Hematopoietic multipotent progenitor cell treated with erythropoietin and hydrocortisone succinate and interleukin-3 and kit ligand, for 4 days (in vitro differentiated cells): ENCODE results near the gene HES5.
"Not testable (repeated sequence)": the region's sequence is repeated elsewhere in the genome, so short reads cannot be mapped to it uniquely, and the experiment has no call there.

ENCODE experiments used
- DNase-seq: peaks from one replicate; pipeline ENCODE4 v3.0.0-alpha.2; 2015

Gene HES5, protein sequence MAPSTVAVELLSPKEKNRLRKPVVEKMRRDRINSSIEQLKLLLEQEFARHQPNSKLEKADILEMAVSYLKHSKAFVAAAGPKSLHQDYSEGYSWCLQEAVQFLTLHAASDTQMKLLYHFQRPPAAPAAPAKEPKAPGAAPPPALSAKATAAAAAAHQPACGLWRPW

DNA sequence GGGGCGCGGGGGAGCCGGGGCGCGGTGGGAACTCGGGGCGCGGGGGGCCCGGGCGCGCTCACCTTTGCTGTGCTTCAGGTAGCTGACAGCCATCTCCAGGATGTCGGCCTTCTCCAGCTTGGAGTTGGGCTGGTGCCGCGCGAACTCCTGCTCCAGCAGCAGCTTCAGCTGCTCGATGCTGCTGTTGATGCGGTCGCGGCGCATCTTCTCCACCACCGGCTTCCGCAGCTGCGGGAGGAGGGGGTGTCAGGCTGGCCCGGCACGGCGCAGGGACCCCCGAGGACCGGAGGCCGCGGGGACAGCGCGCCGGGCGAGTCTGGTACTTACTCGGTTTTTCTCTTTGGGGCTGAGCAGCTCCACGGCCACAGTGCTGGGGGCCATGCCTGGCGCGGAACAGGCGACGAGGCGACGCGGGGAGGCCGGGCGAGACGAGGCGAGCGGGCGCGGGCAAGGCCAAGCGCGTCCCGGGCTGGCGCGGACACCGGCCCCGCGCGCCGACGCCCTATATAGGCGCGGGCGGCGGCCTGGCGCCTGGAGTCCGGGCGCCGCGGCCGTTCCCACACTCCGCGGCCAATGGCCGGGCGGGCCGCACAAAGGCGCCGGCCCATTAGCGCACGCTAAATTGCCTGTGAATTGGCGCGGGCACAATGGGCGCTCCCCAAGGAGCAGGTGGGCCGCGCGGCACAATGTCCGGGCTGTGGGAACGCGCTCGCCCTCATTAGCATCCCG lies at the start of gene HES5:
TSS of gene HES5 (minus strand) at position 480 of the 729 bp plus-strand sequence. CDS start at position 381, 99 bp downstream.
- DNase-seq = peak; percentile 25

DNA sequence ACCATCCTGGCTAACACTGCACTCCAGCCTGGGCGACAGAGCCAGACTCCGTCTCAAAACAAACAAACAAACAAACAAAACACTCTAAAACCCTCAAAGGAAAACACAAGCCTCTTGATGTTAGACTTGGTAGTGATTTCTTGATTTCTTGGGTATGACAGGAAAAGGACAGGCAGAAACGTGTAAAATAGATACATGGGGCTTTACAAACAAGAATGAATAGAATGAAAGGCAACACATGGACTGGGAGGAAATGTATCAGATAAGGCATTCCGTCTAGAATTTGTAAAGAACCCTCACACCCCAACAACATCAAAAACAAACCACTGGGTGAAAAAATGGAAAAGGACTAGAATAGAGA lies 48.7 kb upstream of the HES5 start:
- DNase-seq = no peak

DNA sequence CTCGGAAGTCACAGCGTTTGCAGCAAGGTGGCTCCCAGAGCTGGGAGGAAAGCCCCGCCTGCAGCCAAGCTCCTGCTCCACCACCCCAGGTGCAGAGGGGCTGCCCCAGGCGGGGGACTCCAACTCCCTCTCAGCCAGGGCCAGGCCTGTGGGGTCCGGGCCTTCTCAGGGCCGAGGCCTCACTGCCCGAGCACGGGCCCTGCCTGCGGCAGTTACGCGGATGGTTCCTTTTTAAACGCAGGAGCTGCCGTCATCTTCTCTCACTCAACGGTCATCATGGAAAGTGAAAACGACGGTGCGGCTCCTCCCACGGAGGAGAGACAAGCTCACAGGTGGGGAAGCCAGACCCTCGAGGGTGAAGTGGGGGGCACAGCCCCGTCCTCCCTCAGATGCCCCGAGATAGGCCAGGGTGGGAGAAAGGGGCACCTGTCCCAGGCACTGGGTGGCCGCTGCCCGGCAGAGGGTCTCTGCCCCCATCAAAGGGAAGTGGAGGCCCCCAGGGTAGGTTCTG lies 47.6 kb upstream of the HES5 start:
- DNase-seq = not testable (repeated sequence)

DNA sequence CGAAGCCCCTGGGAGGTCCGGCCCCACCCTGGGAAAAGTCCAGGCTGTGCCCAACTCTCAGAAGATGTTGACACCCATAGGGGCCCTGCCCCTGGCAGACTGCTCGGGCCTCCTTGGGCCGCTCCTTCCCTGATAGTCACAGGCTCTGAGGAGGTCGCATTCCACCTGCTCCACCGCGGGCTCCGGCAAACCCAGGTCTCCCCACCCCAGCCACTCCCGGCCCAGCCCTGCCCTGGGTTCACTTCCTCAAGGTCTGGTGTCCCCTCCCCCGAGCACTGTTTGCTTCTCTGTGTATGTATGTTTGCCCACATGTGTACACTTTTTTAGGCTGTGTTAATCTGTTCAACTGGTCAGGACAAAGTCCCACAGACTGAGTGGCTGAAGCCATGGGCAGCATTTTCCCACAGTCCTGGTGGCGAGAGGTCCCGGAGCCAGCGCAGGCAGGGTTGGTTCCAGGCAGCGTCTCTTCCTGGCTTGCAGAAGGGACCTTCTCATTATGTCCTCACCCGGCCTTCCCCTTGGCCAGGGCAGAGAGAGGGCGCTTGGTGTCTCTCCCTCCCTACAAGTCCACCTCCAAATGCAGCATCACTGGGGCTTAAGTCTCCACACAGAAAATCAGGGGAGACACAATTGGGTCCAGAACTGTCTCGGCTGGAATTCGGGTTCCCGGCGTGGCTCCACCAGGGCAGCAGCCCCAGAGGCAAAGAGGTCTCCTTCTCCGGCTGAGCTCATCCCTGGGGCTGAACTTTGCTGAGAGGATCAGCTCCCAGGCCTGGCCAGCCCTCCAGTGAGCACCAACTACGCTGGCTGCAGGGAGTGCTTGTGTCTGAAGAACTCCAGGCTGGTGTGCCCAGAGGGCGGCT lies 46.0 kb upstream of the HES5 start:
- DNase-seq = peak; percentile 46

DNA sequence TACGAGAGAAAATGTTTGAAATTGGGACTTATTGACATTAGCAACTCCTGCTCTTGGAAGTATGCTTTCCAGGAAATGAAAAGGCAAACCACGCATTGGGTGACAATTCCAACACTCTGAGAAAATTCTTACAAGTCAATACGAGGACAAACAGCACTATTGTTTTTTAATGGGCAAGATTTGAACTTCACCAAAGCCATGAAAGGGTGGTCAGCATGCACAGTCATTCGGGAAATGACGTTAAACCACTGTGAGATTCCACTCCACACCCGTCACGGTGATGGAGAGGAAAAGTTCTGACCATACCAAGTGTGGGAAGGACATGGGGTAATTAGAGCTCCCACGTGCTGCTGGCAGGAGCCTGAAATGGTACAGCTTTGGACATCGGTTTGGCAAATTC lies 44.3 kb upstream of the HES5 start:
- DNase-seq = no peak

DNA sequence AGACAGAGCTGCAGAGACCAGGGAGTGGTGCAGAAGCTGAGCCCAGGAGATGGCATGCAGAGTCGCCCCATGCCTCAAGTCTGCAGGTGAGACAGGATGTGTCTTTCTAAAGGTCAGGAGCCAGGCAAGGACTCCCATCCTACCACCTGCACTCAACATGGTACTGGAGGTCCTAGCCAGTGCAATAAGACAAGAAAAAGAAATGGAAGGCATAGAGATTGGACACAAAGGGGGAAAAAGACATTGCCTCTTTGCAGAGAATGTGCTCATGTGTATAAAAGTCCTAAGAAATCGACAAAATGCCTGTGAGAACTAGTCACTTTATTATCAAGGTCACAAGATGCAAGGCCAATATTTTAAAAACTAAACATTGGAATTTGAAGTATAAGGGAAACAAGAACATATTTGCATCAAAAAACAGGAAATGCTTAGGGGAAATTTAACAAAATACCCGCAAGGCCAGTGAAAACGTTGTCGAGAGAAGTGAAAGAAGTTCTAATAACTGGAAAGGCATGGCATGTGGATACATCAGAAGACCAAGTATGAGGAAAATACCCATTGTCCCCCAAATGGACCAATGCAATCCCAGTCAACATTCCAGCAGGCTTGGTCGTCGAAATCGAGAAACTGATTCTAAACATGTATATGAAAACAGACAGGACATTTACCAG lies 43.3 kb upstream of the HES5 start:
- DNase-seq = no peak

DNA sequence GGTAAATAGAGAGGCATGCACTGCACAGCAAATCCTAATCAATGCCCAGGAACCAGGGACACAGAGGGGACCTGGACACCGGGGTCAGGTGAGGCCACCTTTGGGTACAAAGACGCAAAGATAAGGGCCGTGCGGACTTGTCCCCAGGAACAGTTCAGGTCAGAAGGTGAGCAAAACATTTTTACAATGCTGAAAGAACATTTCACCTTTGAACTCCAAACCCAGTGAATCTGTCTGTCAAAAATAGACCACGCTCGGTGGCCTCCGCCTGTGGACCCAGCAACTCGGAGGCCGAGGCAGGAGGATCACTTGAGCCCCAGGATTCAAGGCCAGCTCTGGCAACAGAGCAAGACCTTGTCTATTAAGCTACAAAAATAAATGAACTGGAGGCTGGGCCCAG lies 41.3 kb upstream of the HES5 start:
- no peak for DNase-seq

DNA sequence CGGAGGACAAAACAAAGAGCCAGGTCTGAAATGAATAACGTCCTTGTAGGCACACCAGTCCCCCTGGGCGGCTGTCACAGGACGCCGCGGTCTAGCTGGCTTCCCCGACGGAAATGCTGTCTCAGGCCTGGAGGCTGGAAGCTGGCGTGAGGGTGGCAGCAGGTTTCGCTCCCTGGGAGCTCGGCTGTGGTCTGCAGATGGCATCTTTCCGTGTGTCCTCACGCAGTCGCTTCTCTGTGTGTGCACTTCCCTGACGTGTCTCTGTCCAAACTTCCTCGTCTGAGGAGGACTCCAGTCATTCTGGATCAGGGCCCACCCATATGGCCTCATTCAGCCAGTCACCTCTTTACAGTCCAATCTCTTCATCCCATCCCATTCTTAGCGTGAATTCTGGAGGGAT lies 40.3 kb upstream of the HES5 start:
- peak; percentile 48 for DNase-seq

DNA sequence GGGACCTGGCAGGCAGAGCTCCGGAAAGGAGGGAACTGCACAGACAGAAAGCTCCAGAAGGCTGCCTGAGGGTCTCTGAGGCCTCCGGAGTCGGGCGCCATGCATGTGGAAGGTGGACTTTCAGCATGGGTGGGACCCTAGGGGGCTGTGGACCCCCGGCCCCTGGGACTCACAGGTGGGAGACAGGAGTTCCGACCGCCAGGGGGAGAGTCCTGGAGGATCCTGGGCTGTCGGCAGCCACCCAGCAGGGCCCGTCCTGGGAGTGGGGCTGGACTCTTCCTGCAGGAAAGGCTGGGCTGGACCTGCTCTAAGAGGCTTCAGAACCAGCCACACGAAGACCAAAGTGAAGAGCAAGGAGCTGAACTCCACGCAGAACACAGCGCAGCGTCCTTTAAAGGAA lies 39.6 kb upstream of the HES5 start:
- DNase-seq = not testable (repeated sequence)

DNA sequence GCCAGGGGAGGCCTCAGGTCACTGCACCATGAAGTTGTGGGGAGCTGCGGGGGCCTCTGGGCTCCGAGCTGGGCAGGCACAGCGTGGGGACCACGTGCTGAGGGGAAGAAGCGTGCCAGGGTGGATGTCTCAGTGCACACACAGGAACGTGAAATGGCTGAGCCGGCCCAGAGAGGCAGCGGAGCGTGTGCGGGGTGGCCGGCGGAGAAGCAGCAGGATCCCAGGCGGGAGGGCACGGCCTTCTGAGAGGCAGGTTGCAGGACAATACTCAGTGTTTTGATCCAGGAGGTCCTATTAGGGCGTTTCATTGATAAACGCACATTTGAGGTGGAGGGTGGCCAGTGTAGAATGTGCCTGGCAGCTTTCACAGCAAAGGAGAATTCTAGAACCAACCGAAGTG lies 39.0 kb upstream of the HES5 start:
- DNase-seq = no peak

DNA sequence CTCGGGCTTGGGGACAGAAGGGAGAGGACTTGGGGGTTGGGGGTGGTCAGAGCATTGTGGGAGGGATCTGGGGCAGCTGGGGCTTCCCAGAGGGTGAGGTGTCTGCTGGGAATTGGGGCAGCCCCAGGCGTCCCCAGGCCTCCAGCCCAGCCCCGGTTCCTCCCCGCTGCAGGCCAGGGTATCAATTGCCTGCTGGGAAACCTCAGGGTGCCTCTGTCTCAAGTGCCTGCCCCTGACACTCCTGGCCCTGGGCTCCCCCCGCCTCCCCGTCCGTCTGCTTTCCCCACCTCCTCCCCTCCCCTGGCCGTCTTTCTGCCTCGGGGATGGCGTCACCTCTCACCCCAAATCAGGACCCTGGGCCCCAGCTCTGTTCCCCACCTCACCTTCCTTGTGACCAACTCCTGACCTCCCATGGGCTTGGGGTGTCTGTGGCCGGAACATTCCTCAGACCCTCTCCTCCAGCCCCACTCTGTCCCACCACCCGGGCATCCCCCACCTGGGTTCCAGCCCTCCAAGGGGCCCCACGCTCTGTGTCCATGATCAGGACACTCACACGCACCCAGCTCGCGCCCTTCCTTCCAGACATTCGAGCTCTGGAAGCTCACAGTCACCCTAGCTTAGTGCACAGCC lies 38.2 kb upstream of the HES5 start:
- not testable (repeated sequence) for DNase-seq

DNA sequence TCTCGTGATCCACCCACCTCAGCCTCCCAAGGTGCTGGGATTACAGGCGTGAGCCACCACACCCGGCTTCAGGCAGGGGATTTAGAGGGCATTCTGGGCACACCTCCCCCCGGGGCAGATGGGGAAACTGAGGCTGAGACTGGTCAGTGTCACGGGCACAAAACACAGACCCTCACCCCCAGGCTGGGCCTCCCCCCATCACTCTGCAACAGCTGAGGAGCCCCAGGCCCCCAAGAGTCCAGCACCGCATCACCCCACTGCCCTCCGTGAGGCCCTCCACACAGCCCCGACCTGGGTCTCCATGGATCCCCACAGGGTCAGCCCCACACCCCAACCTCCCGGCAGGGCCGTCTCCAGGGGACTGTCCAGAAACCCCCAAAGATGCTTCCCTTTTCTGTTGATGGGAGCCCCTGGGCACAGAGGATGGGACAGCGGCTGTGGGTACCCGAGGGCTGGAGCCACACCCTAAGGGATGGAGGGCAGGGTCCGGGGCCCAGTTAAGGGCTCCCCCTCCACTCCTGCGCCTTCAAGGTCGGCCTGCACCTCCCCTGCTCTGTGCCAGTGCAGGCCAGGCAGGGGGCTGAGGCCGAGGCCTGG lies 37.1 kb upstream of the HES5 start:
- DNase-seq = no peak

DNA sequence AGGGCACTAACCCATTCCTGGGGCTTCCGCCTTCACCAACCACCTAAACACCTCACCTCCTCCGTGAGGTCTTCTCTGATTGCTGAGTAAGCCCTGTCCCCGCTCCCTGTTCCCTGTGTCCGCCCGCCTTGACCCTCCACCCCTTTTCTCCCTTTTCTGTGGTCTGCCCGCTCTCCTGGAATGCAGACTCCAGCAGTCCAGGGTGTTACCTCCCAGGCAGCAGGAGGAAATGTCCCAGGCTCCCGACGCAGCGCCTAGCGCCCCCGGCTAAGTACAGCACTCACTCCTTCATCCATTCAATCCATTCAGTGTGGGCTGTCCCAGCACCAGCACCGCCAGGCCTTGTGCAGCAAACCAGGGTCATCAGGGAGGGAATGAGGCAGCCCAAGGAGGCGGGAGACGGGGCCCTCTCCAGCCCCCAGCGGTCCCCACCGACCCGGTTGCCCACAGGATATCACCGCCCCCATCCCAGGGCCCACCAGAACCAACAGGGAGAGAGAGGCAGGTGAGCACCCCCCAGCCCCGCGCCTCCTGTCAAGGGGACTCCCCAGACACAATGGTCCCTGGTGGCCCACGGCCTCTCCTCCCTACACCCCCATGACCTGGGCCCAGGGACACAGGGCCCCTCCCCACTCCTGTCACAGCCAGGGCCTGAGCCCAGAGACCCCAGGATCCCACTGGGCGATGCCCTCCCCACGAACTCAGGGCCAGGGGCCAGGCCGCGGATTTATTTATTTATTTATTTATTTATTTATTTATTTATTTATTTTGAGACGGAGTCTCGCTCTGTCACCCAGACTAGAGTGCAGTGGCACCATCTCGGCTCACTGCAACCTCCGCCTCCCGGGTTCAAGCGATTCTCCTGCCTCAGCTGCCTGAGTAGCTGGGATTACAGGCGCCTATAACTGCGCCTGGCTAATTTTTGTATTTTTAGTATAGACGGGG lies 36.3 kb upstream of the HES5 start:
- no peak for DNase-seq

DNA sequence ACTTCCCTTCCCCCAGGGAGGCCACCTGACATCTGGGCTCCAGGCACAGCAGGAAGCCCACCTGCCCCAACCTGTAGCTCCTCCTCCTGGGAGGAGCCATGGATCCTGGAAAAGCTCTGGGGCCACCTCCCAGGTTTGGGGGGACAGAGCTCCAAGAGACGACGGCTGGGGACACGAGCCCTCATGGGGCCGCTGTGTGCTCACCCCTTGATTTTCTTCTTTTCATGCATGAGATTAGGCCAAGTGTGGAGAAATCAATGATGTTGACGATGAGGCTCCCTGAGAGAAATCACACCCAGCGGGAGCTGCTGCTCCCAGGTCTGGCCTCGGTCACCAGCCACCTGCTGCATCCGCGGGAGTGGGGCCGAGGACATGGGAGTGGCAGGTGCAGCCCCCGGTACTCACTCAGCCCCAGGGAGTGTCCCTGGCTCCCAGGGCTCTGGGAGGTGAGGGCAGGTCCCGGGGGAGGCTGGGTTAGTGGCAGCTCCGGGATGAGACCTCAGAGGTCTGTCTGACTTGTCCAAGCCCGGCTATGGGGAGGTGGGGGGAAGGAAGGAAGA lies 34.8 kb upstream of the HES5 start:
- DNase-seq = no peak

DNA sequence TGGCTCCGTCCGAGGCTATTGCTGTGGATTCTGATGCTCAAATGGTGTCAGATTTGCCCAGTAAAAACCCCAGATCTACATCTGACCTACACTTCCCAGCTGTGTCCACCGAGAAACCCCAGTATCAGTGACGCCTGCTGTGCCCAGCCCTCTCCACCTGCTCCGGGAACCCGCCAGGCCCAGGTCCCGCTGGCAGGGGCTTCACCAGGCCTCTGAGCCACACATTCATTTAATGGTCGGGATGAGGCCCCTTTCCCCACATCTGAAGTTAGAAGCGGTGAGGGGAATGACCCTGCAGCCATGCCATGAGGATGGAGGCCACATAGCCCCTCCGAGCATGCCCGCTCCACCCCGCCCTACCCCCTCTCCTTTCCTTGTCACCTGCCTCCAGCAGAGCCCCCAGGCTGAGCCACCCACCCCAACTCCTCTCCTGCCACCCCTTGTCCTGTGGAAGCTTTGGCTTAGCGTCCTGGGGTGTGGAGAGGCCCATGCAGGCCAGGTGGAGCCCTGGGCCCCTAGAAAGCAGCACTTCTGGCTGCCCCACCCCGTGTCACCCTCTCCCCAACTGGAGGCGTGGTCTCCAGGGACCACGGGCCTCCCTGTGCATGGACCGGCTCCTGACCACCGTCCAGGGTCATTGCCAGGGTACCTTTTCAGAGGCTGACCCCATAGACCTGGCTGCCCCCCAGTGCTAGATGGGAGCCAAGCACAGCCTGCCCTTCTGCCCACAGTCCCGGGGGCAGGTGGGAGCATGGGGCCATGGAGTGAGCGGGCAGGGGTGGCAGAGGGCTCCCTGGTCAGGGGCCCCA lies 34.1 kb upstream of the HES5 start:
- DNase-seq = no peak

DNA sequence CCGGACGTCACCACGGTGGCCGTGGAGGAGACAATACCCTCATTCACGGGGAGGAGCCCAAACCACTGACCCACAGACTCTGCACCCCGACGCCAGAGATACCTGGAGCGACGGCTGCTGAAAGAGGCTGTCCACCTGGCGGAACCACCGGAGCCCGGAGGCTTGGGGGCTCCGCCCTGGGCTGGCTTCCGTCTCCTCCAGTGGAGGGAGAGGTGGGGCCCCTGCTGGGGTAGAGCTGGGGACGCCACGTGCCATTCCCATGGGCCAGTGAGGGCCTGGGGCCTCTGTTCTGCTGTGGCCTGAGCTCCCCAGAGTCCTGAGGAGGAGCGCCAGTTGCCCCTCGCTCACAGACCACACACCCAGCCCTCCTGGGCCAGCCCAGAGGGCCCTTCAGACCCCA lies 33.1 kb upstream of the HES5 start:
- DNase-seq = no peak

DNA sequence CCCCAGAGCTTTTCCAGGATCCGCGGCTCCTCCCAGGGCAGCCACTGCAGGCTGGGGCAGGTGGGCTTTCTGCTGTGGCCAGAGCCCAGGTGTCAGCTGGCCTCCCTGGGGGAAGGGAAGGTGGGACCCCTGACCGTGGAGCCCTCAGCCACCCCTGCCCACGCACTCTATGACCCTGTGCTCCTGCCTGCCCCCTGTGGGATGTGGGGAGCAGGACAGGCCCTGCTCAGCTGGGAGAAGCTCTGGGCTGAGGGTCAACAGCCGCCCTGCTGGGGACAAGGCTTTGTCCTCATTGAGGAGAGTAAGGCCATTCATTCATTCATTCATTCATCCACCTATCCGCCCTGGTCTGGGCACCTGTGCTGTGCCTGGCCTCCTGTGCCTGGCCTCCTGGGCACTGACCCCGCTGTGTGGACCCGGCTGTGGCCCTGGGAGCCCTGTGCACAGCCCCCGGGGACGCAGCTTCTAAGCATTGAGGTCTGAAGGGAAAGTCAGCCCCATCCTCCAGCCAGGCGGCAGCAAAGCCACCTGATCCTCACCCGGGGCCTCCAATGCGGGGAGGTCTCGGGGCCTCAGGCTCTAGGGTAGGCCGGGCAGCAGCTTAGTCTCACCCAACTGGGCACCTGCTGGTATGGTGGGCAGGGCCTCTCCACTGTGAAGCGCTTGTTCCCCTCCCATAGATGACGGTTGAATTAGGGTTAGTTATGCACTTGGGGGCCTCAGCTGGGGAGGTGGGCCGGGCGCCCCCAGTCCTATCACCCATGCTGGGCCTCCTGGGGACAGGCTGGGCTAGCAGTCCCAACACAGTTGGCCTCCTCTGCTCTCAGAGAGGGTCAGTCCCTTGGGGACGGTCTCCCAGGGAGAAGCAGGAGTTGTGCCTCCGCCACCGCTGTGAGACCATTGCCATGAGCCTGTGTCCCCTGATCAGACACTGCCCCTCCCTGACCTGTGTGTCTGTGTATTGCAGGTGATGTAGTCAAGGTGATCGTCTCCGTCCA lies 32.1 kb upstream of the HES5 start:
- peak; percentile 45 for DNase-seq

DNA sequence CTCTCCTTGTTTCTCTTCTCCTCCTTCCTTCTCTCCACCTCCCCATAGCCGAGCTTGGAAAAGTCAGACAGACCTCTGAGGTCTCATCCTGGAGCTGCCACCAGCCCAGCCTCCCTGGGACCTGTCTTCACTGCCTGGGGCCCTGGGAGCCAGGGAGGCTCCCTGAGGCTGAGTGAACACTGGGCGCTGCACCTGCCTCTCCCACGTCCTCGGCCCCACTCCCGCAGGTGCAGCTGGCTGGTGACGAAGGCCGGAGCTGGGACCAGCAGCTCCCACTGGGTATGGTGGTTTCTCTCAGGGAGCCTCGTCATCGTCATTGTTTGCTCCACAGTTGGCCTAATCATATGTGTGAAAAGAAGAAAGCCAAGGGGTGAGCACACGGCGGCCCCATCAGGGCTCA lies 31.4 kb upstream of the HES5 start:
- DNase-seq = no peak
